ENCODE results near the gene OR11A1. TPM values are rescaled to one million over a fixed set of nuclear protein-coding genes. Genes with fewer than 3 reads are reported as not detected.

Gene OR11A1
- polyA plus RNA-seq, 1 donor (not counting 4 experiments of a cell fraction or from before 2014, with no cell fraction given), result not detected

DNA sequence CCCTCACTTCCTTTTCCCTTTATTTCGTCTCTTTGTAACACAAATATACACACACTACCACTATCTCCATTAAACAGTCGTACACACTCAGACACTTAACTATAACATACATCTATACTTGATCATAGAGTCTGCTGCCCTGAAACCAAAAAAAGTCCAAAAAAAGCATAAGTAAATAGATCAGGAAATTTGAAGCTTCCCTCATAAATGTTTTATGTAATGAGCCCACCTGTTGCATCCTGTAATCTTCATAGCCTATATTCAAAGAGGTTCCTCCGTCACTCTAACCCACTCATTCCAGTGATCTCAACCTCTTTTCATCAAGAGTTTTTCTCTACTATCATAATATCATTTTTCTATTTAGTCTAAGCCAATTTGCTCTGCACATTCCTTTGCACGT is 68.3 kb downstream of the OR11A1 start:
- H3K4me2 ChIP-seq (ENCODE audit: control insufficient read depth, extremely low read depth, insufficient read depth, low read depth, low read length), result no peak overlapping the region
- H4K20me1 ChIP-seq (ENCODE audit: control insufficient read depth, extremely low read depth, insufficient read depth, low read length), result no peaks in the 10 kb centered on the region
- no peaks in the 10 kb centered on the region for H3K27me3 ChIP-seq (ENCODE audit: control insufficient read depth, extremely low read depth, insufficient read depth, low read length)
- no peaks in the 10 kb centered on the region for H3K36me3 ChIP-seq (ENCODE audit: control insufficient read depth in 2 of 2, extremely low read depth in 1 of 2, insufficient read depth in 2 of 2, low read length in 2 of 2)
- no peak for TF ChIP-seq EZH2 (IDR thresholded peaks at IDR 0.05; ENCODE audit: low read length)
- TF ChIP-seq, protein P1, sequence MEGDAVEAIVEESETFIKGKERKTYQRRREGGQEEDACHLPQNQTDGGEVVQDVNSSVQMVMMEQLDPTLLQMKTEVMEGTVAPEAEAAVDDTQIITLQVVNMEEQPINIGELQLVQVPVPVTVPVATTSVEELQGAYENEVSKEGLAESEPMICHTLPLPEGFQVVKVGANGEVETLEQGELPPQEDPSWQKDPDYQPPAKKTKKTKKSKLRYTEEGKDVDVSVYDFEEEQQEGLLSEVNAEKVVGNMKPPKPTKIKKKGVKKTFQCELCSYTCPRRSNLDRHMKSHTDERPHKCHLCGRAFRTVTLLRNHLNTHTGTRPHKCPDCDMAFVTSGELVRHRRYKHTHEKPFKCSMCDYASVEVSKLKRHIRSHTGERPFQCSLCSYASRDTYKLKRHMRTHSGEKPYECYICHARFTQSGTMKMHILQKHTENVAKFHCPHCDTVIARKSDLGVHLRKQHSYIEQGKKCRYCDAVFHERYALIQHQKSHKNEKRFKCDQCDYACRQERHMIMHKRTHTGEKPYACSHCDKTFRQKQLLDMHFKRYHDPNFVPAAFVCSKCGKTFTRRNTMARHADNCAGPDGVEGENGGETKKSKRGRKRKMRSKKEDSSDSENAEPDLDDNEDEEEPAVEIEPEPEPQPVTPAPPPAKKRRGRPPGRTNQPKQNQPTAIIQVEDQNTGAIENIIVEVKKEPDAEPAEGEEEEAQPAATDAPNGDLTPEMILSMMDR (optimal IDR thresholded peaks at IDR 0.05 in 1 of 3, IDR thresholded peaks at IDR 0.05 in 1 of 3, conservative IDR thresholded peaks at IDR 0.05 in 1 of 3; ENCODE audit: extremely low read depth in 1 of 3, insufficient read depth in 2 of 3, low read length in 3 of 3), result no peak
- H3K79me2 ChIP-seq (ENCODE audit: control insufficient read depth, insufficient read depth, low read length), result no peaks in the 10 kb centered on the region
- H3K9ac ChIP-seq (ENCODE audit: control insufficient read depth, extremely low read depth, insufficient read depth, low read length), result no peak overlapping the region
- H3K9me1 ChIP-seq (ENCODE audit: control insufficient read depth, extremely low read depth, insufficient read depth, low read length), result no peaks in the 10 kb centered on the region
- no peak overlapping the region for H2AFZ ChIP-seq (ENCODE audit: control insufficient read depth, low read length)
- dilution Hi-C loops (cut with MboI; ENCODE audit: extremely low pct_ligation_motif_present, low sequenced_read_pairs), result loop anchor here (10.0 kb wide), 1 partner anchor 206 kb away; no protein-coding TSS in a partner anchor
- FAIRE-seq (no peak), DNase-seq (ENCODE audit: low read depth, low spot score) (no peak)
- no peak overlapping the region for H3K4me3 ChIP-seq (ENCODE audit: control insufficient read depth in 2 of 3, extremely low read depth in 1 of 3, insufficient read depth in 2 of 3, low read depth in 1 of 3, low read length in 3 of 3)
- H3K27ac ChIP-seq (ENCODE audit: control insufficient read depth, insufficient read depth, low read length), result no peak overlapping the region
- no peaks in the 10 kb centered on the region for H3K9me3 ChIP-seq (ENCODE audit: control insufficient read depth, low read depth, low read length)
- no peaks in the 10 kb centered on the region for H3K4me1 ChIP-seq (ENCODE audit: control insufficient read depth, extremely low read depth, insufficient read depth, low read length)

DNA sequence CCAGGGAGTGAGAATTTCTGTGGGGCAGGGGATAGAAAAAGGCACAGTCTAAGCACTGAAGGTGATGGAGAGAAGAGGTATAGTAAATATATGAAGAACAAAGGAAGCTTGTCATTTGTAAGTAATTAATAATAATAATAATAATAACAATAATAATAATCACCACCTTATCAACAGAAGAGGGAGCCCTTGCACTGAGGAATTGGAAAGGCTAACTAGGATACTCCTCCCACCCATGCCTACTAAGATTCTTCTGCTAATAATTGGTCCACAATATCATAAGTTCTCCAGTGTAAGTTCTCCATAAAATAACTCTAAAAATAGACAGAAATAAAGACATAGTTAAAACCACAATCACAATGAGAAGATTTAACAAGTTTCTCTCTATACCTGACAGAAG is 80.9 kb downstream of the OR11A1 start:
- H3K27ac ChIP-seq (ENCODE audit: control insufficient read depth, insufficient read depth, low read length), result no peak overlapping the region
- FAIRE-seq (no peak), DNase-seq (ENCODE audit: low read depth, low spot score) (no peak)
- H3K9me1 ChIP-seq (ENCODE audit: control insufficient read depth, extremely low read depth, insufficient read depth, low read length), result no peaks in the 10 kb centered on the region
- no peaks in the 10 kb centered on the region for H3K4me1 ChIP-seq (ENCODE audit: control insufficient read depth, extremely low read depth, insufficient read depth, low read length)
- H3K79me2 ChIP-seq (ENCODE audit: control insufficient read depth, insufficient read depth, low read length), result no peaks in the 10 kb centered on the region
- no peak overlapping the region for H3K4me3 ChIP-seq (ENCODE audit: control insufficient read depth in 2 of 3, extremely low read depth in 1 of 3, insufficient read depth in 2 of 3, low read depth in 1 of 3, low read length in 3 of 3)
- no peaks in the 10 kb centered on the region for H3K27me3 ChIP-seq (ENCODE audit: control insufficient read depth, extremely low read depth, insufficient read depth, low read length)
- H4K20me1 ChIP-seq (ENCODE audit: control insufficient read depth, extremely low read depth, insufficient read depth, low read length), result no peaks in the 10 kb centered on the region
- H3K9me3 ChIP-seq (ENCODE audit: control insufficient read depth, low read depth, low read length), result no peaks in the 10 kb centered on the region
- dilution Hi-C loops (cut with MboI; ENCODE audit: extremely low pct_ligation_motif_present, low sequenced_read_pairs), result no loop called here
- no peak overlapping the region for H3K9ac ChIP-seq (ENCODE audit: control insufficient read depth, extremely low read depth, insufficient read depth, low read length)
- no peak overlapping the region for H2AFZ ChIP-seq (ENCODE audit: control insufficient read depth, low read length)
- no peaks in the 10 kb centered on the region for H3K36me3 ChIP-seq (ENCODE audit: control insufficient read depth in 2 of 2, extremely low read depth in 1 of 2, insufficient read depth in 2 of 2, low read length in 2 of 2)
- no peak overlapping the region for H3K4me2 ChIP-seq (ENCODE audit: control insufficient read depth, extremely low read depth, insufficient read depth, low read depth, low read length)
- no peak for TF ChIP-seq EZH2 (IDR thresholded peaks at IDR 0.05; ENCODE audit: low read length)
- TF ChIP-seq, protein P1 (optimal IDR thresholded peaks at IDR 0.05 in 1 of 3, IDR thresholded peaks at IDR 0.05 in 1 of 3, conservative IDR thresholded peaks at IDR 0.05 in 1 of 3; ENCODE audit: extremely low read depth in 1 of 3, insufficient read depth in 2 of 3, low read length in 3 of 3), result peak in 1 of 3 experiments; percentile 16

Other genes with a start within 250 kb of the OR11A1 start
- not detected in 3 replicates for gene OR14J1, start 155.4 kb downstream of the OR11A1 start, polyA plus RNA-seq
- not detected in 3 replicates for gene OR5V1, start 88.2 kb downstream of the OR11A1 start, polyA plus RNA-seq
- gene OR12D3, start 81.8 kb downstream of the OR11A1 start, polyA plus RNA-seq, result not detected in 3 replicates
- gene OR12D2, start 61.4 kb downstream of the OR11A1 start, polyA plus RNA-seq, result not detected in 3 replicates
- not detected in 3 replicates for gene OR12D1, start 42.1 kb downstream of the OR11A1 start, polyA plus RNA-seq
- not detected in 3 replicates for gene OR10C1, start 17.8 kb downstream of the OR11A1 start, polyA plus RNA-seq
- not detected in 3 replicates for gene OR2H1, start 84 bp upstream of the OR11A1 start, polyA plus RNA-seq
- not detected in 3 replicates for gene MAS1L, start 30.9 kb upstream of the OR11A1 start, polyA plus RNA-seq
- not detected in 3 replicates for gene UBD, start 102.7 kb upstream of the OR11A1 start, polyA plus RNA-seq
- not detected in 3 replicates for gene OR2H2, start 128.1 kb upstream of the OR11A1 start, polyA plus RNA-seq
- gene GABBR1, start 176.1 kb upstream of the OR11A1 start, polyA plus RNA-seq, result 10.4 to 18.9 TPM (median 18.9 TPM) in 3 replicates
- not detected in 3 replicates for gene MOG, start 200.0 kb upstream of the OR11A1 start, polyA plus RNA-seq
- gene ZFP57, start 224.1 kb upstream of the OR11A1 start, polyA plus RNA-seq, result 17.4 to 26.3 TPM (median 22.5 TPM) in 3 replicates

Measured in keratinocyte (primary cell).